ENCODE data around the gene CDHR5.

Gene CDHR5

GRCh38 chr11:662689-663274 lies 38.0 kb upstream of the CDHR5 start:
- ChIA-PET CTCF (interaction anchor here (0.6 to 3.5 kb wide), 11 partner anchors 10 to 64 kb away, joined by 3 to 15 read pairs (median 4); no protein-coding TSS in a partner anchor), POLR2A (no interaction called here)
- DNase-seq (ENCODE audit: extremely low spot score): peak; percentile 75
- TF ChIP-seq, protein P1, sequence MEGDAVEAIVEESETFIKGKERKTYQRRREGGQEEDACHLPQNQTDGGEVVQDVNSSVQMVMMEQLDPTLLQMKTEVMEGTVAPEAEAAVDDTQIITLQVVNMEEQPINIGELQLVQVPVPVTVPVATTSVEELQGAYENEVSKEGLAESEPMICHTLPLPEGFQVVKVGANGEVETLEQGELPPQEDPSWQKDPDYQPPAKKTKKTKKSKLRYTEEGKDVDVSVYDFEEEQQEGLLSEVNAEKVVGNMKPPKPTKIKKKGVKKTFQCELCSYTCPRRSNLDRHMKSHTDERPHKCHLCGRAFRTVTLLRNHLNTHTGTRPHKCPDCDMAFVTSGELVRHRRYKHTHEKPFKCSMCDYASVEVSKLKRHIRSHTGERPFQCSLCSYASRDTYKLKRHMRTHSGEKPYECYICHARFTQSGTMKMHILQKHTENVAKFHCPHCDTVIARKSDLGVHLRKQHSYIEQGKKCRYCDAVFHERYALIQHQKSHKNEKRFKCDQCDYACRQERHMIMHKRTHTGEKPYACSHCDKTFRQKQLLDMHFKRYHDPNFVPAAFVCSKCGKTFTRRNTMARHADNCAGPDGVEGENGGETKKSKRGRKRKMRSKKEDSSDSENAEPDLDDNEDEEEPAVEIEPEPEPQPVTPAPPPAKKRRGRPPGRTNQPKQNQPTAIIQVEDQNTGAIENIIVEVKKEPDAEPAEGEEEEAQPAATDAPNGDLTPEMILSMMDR (IDR thresholded peaks at IDR 0.05; ENCODE audit: control extremely low read depth, extremely low read depth, low read depth, missing control alignments): peak; percentile 75

DNA sequence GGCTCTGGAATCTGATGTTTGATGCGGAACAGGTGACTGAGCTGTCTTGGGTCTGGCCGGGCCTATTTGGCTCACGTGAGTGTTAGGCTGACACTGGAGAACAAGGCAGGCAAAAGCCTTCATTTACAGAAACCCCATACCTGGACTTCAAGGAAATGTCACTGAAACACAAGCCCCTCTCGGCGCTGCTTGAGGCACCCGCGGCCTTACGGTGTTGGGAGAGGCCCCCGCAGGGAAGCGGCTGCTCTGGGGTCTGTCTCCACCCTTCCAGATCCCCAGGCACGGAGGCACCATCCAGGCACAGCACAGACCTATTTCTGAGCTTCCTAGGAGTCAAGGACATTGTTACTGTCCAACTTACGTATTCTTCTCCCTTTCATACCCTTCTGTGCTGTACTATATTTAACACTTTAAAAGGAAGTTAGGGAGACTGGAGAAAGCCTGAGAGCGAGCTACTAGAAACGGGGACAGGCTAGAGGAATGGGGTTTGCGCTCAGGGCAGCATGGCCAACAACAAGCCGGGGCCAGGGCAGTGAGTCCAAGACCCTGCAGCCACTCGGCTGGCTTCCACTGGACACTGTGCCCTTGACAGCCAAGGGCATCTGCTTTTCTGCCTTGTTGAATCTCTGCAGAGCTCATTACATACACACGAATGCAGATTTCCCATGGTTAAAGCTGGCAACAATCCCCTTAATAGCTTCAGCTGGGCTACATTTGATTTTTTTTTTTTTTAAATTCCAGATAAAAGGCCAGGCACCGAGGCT lies 36.1 kb upstream of the CDHR5 start:
- ChIA-PET CTCF (interaction anchor here (1.0 to 3.5 kb wide), 8 partner anchors 9 to 66 kb away, joined by 3 to 15 read pairs (median 3); no protein-coding TSS in a partner anchor), POLR2A (no interaction called here)
- no peak for DNase-seq (ENCODE audit: extremely low spot score)
- TF ChIP-seq, protein P1 (IDR thresholded peaks at IDR 0.05; ENCODE audit: control extremely low read depth, extremely low read depth, low read depth, missing control alignments): no peak

DNA sequence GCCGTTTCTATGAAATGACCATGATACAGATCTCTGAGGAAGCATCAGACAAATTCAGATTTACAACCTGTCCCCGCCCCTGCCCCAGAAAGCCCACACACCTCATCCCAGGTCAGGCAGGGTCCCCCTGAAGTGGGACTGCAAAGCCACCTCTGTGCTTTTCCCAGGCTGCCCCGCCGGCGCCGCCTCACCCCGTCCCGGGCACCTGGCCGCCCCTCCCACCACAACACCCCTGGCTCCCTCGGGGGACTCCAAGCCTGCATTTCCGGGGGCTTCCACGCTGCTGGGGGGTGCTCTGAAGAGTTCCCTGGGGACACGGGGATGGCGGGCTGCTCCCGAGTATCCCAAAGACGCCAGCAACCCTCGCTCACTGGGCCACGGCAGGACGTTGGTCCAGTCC lies 35.5 kb upstream of the CDHR5 start:
- ChIA-PET CTCF (interaction anchor here (1.0 to 3.5 kb wide), 6 partner anchors 12 to 66 kb away, joined by 3 to 15 read pairs (median 4); no protein-coding TSS in a partner anchor), POLR2A (no interaction called here)
- TF ChIP-seq, protein P1 (IDR thresholded peaks at IDR 0.05; ENCODE audit: control extremely low read depth, extremely low read depth, low read depth, missing control alignments): no peak

GRCh38 chr11:659532-660085 lies 34.9 kb upstream of the CDHR5 start:
- POLR2A ChIA-PET: interaction anchor here (0.6 kb wide), 1 partner anchor 175 kb away, joined by 5 read pairs; no protein-coding TSS in a partner anchor
- TF ChIP-seq, protein P1 (IDR thresholded peaks at IDR 0.05; ENCODE audit: control extremely low read depth, extremely low read depth, low read depth, missing control alignments): no peak
- CTCF ChIA-PET: interaction anchor here (1.4 kb wide), 1 partner anchor 65 kb away, joined by 4 read pairs; no protein-coding TSS in a partner anchor
- no peak for DNase-seq (ENCODE audit: extremely low spot score)

More for the DNA sequence above, 35.5 kb upstream of the CDHR5 start:
- no peak for DNase-seq (ENCODE audit: extremely low spot score)

DNA sequence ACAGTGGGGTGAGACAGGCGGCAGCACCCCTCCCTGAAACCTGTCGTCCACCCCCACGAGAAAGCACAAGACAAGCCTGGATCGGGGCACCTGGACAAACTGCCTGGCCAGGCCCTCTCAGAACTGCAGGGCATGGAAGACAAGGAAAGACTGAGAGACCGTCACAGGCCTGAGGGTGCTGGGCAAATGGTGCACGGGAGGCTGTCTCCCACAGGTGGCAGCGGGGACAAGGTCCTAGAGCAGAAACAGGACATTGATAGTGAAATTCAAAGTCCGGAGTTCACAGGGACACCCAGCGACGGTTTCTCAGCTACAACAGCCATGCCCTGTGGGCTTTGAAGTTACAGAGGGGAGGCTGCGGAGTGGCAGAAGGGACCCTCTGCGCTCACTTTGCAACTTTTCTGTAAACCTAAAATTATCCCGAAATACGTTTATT lies 33.0 kb upstream of the CDHR5 start:
- POLR2A ChIA-PET: no interaction called here
- CTCF ChIA-PET: interaction anchor here (1.3 to 1.4 kb wide), 2 partner anchors 10 to 16 kb away, joined by 3 to 4 read pairs; no protein-coding TSS in a partner anchor
- TF ChIP-seq, protein P1 (IDR thresholded peaks at IDR 0.05; ENCODE audit: control extremely low read depth, extremely low read depth, low read depth, missing control alignments): no peak
- no peak for DNase-seq (ENCODE audit: extremely low spot score)

GRCh38 chr11:656866-657265 lies 32.1 kb upstream of the CDHR5 start:
- POLR2A ChIA-PET: no interaction called here
- no peak for DNase-seq (ENCODE audit: extremely low spot score)
- TF ChIP-seq, protein P1 (IDR thresholded peaks at IDR 0.05; ENCODE audit: control extremely low read depth, extremely low read depth, low read depth, missing control alignments): no peak
- CTCF ChIA-PET: no interaction called here

Measured in GM10248 (cell line).